Measurements from ENCODE around the gene CMTM2.
"Not testable (repeated sequence)": the region's sequence is repeated elsewhere in the genome, so short reads cannot be mapped to it uniquely, and the experiment has no call there.

The CMTM2 gene

GRCh38 chr16:66553223-66553622 is 26.0 kb upstream of the CMTM2 start:
- no peak for DNase-seq (ENCODE audit: low read depth)

- no peak for DNase-seq (ENCODE audit: low read depth)
These were observed 25.2 kb upstream of the CMTM2 start for GRCh38 chr16:66554021-66554420.

GRCh38 chr16:66554495-66554894 is 24.8 kb upstream of the CMTM2 start:
- no peak for DNase-seq (ENCODE audit: low read depth)

- no peak for DNase-seq (ENCODE audit: low read depth)
These were observed 19.2 kb upstream of the CMTM2 start for GRCh38 chr16:66560107-66560506.

GRCh38 chr16:66561381-66562080 is 17.7 kb upstream of the CMTM2 start:
- DNase-seq (ENCODE audit: low read depth): no peak

- DNase-seq (ENCODE audit: low read depth): no peak
These were observed 16.9 kb upstream of the CMTM2 start for GRCh38 chr16:66562409-66562808.

- no peak for DNase-seq (ENCODE audit: low read depth)
These were observed 16.3 kb upstream of the CMTM2 start for GRCh38 chr16:66562986-66563385.

- DNase-seq (ENCODE audit: low read depth): no peak
These were observed 15.5 kb upstream of the CMTM2 start for GRCh38 chr16:66563574-66564334.

GRCh38 chr16:66566051-66566901 is 13.0 kb upstream of the CMTM2 start, which contains the start of gene CMTM1:
Gene CMTM1 (plus strand): TSS chr16:66566439. CDS start chr16:66566514, 75 bp downstream.
- DNase-seq (ENCODE audit: low read depth): no peak

- not testable (repeated sequence) for DNase-seq (ENCODE audit: low read depth)
These were observed 12.0 kb upstream of the CMTM2 start for GRCh38 chr16:66567270-66567669.

- no peak for DNase-seq (ENCODE audit: low read depth)
These were observed 10.9 kb upstream of the CMTM2 start for GRCh38 chr16:66568355-66568754.

- no peak for DNase-seq (ENCODE audit: low read depth)
These were observed 10.1 kb upstream of the CMTM2 start for GRCh38 chr16:66569131-66569530.

GRCh38 chr16:66569827-66570405 is 9.3 kb upstream of the CMTM2 start:
- DNase-seq (ENCODE audit: low read depth): no peak

GRCh38 chr16:66572356-66572755 is 6.9 kb upstream of the CMTM2 start:
- no peak for DNase-seq (ENCODE audit: low read depth)

- DNase-seq (ENCODE audit: low read depth): no peak
These were observed 5.2 kb upstream of the CMTM2 start for GRCh38 chr16:66574081-66574480.

- DNase-seq (ENCODE audit: low read depth): no peak
These were observed 4.7 kb upstream of the CMTM2 start for GRCh38 chr16:66574531-66574930.

GRCh38 chr16:66575060-66575459 is 4.2 kb upstream of the CMTM2 start:
- DNase-seq (ENCODE audit: low read depth): no peak

GRCh38 chr16:66576296-66576695 is 3.0 kb upstream of the CMTM2 start:
- no peak for DNase-seq (ENCODE audit: low read depth)

- no peak for DNase-seq (ENCODE audit: low read depth)
These were observed 1.4 kb downstream of the CMTM2 start for GRCh38 chr16:66580605-66581209.

- DNase-seq (ENCODE audit: low read depth): no peak
These were observed 2.1 kb downstream of the CMTM2 start for GRCh38 chr16:66581246-66581952.

All from activated T-helper 1 cell treated with Interleukin-2 at 50 U/mL for 16 hours (primary cell).